H1 (cell line): ENCODE measurements around the gene THAP9. TPM values are rescaled to one million over a fixed set of nuclear protein-coding genes. Genes with fewer than 3 reads are reported as not detected.
"Not testable (repeated sequence)": the region's sequence is repeated elsewhere in the genome, so short reads cannot be mapped to it uniquely, and the experiment has no call there.

Experiments used
- CTCF ChIA-PET: fragments of 300-600 bp; sonication (Branson Sonifier 250); formaldehyde crosslinking; loops from one replicate; lab custom pipeline; 2021; ENCODE audit not compliant: partially characterized antibody; lab: Charles Lee
- POLR2A ChIA-PET: fragments of 300-600 bp; sonication (Branson Sonifier 250); formaldehyde crosslinking; loops from one replicate; lab custom pipeline; 2021; ENCODE audit warnings: inconsistent platforms; ENCODE audit not compliant: partially characterized antibody; lab: Charles Lee
- DNase-seq, 2 experiments: peaks; one replicate each; pipeline versions ENCODE4 v3.0.0 to v3.0.0-alpha.2; 2010 to 2022; ENCODE audit warnings: low spot score in 2 of 2, low read depth in 1 of 2, mixed read lengths in 1 of 2
- FAIRE-seq: peaks from 2 replicates; lab custom pipeline; 2011; peaks lifted over from hg19 to GRCh38; lab: Jason Lieb, UNC
- H2AFZ ChIP-seq: 2 replicates; pipeline ENCODE4 v1.8.1; 2012; ENCODE audit warnings: low read length, inconsistent platforms
- H2AK5ac ChIP-seq: 2 replicates; pipeline ENCODE4 v1.6.1; 2013; ENCODE audit warnings: low read depth, low read length
- H2BK120ac ChIP-seq: replicated peaks from 2 replicates; pipeline ENCODE3; 2013; ENCODE audit warnings: low read depth, low read length, inconsistent platforms
- H2BK12ac ChIP-seq: 2 replicates; pipeline ENCODE4 v1.6.1; 2013; ENCODE audit warnings: low read depth, low read length
- H2BK15ac ChIP-seq: 2 replicates; pipeline ENCODE4 v1.6.1; 2013; ENCODE audit warnings: low read length
- H2BK20ac ChIP-seq: 2 replicates; pipeline ENCODE4 v1.6.1; 2013; ENCODE audit warnings: low read length
- H2BK5ac ChIP-seq: 2 replicates; pipeline ENCODE4 v1.6.1; 2013; ENCODE audit warnings: low read depth, low read length
- H3K14ac ChIP-seq: 2 replicates; pipeline ENCODE4 v1.6.1; 2013; ENCODE audit warnings: inconsistent platforms; ENCODE audit not compliant: insufficient read length
- H3K18ac ChIP-seq: 2 replicates; pipeline ENCODE4 v1.6.1; 2013; ENCODE audit warnings: low read length; ENCODE audit errors: extremely low read depth
- H3K23ac ChIP-seq: 2 replicates; pipeline ENCODE4 v1.6.1; 2013; ENCODE audit warnings: inconsistent platforms; ENCODE audit not compliant: insufficient read length
- H3K23me2 ChIP-seq: 2 replicates; pipeline ENCODE4 v1.6.1; 2013; ENCODE audit warnings: low read depth, low read length
- H3K27ac ChIP-seq: 2 replicates; pipeline ENCODE4 v1.6.1; 2011; ENCODE audit warnings: low read depth, low read length, inconsistent platforms
- H3K27me3 ChIP-seq, 4 experiments: replicated peaks in 1 of 4; 1 replicate in 1 of 4; 2 replicates in 3 of 4; pipeline versions ENCODE4 v1.6.1 to v1.8.1; 2011 to 2013; ENCODE audit warnings: low read length in 3 of 4, mild to moderate bottlenecking in 3 of 4, inconsistent platforms in 2 of 4, mixed read lengths in 2 of 4, moderate library complexity in 1 of 4; ENCODE audit not compliant: control insufficient read depth in 3 of 4, insufficient read depth in 3 of 4; ENCODE audit errors: extremely low read depth in 1 of 4
- H3K36me3 ChIP-seq, 4 experiments: 2 replicates each; pipeline versions ENCODE4 v1.6.1 to v1.8.1; 2011 to 2013; ENCODE audit warnings: mild to moderate bottlenecking in 4 of 4, low read length in 3 of 4, moderate library complexity in 2 of 4, control low read depth in 1 of 4, inconsistent platforms in 1 of 4; ENCODE audit not compliant: insufficient read depth in 4 of 4, control insufficient read depth in 2 of 4
- H3K4ac ChIP-seq: replicated peaks from 2 replicates; pipeline ENCODE3; 2013; ENCODE audit warnings: low read length, low read depth, mixed read lengths, inconsistent platforms; ENCODE audit not compliant: insufficient read length
- H3K4me1 ChIP-seq, 4 experiments: replicated peaks in 1 of 4; 1 replicate in 1 of 4; 2 replicates in 3 of 4; pipeline versions ENCODE4 v1.6.1 to v1.8.1; 2011 to 2013; ENCODE audit warnings: low read length in 3 of 4, inconsistent platforms in 2 of 4, mixed read lengths in 1 of 4; ENCODE audit not compliant: insufficient read depth in 4 of 4, control insufficient read depth in 3 of 4
- H3K4me2 ChIP-seq, 2 experiments: 2 replicates each; pipeline versions ENCODE4 v1.6.1 to v1.8.1; 2011 to 2013; ENCODE audit warnings: low read depth in 2 of 2, low read length in 2 of 2, control low read depth in 1 of 2, inconsistent platforms in 1 of 2, mild to moderate bottlenecking in 1 of 2; ENCODE audit not compliant: insufficient read depth in 1 of 2
- H3K4me3 ChIP-seq, 4 experiments: fragments of 200-600, 300-600 bp in 1 of 4; sonication (generic), shearing (Covaris generic), sonication (Bioruptor Twin) in 1 of 4; 2 replicates each; pipeline versions ENCODE4 v1.5.1 to v1.8.1; 2011 to 2016; ENCODE audit warnings: low read length in 4 of 4, low read depth in 3 of 4, control low read depth in 2 of 4, inconsistent platforms in 2 of 4, mild to moderate bottlenecking in 2 of 4, mixed read lengths in 1 of 4, moderate library complexity in 1 of 4; ENCODE audit not compliant: insufficient read depth in 2 of 4; ENCODE audit errors: extremely low read depth in 1 of 4
- H3K56ac ChIP-seq: replicated peaks from 2 replicates; pipeline ENCODE3; 2013; ENCODE audit warnings: low read depth, mild to moderate bottlenecking, mixed read lengths, low read length, inconsistent platforms; ENCODE audit not compliant: insufficient read length
- H3K79me1 ChIP-seq: 2 replicates; pipeline ENCODE4 v1.6.1; 2013; ENCODE audit warnings: low read depth, low read length, control low read depth
- H3K79me2 ChIP-seq, 2 experiments: 2 replicates each; pipeline versions ENCODE4 v1.6.1 to v1.8.1; 2012 to 2013; ENCODE audit warnings: low read length in 2 of 2, mild to moderate bottlenecking in 2 of 2, inconsistent platforms in 1 of 2; ENCODE audit not compliant: insufficient read depth in 2 of 2, control insufficient read depth in 1 of 2
- H3K9ac ChIP-seq, 4 experiments: replicated peaks in 1 of 4; 1 replicate in 1 of 4; 2 replicates in 3 of 4; pipeline versions ENCODE4 v1.6.1 to v1.8.1; 2011 to 2013; ENCODE audit warnings: low read depth in 3 of 4, low read length in 3 of 4, control low read depth in 2 of 4, mild to moderate bottlenecking in 2 of 4, moderate library complexity in 2 of 4, inconsistent platforms in 1 of 4; ENCODE audit errors: extremely low read depth in 1 of 4
- H3K9me3 ChIP-seq, 2 experiments: 2 replicates each; pipeline versions ENCODE4 v1.6.1 to v1.8.1; 2012 to 2013; ENCODE audit warnings: mild to moderate bottlenecking in 2 of 2, moderate library complexity in 2 of 2, control low read depth in 1 of 2, inconsistent platforms in 1 of 2, low read depth in 1 of 2, low read length in 1 of 2, mixed read lengths in 1 of 2; ENCODE audit not compliant: insufficient read depth in 2 of 2
- H4K20me1 ChIP-seq, 2 experiments: replicated peaks in 1 of 2; 2 replicates each; pipeline versions ENCODE3 to v1.8.1; 2011 to 2013; ENCODE audit warnings: inconsistent platforms in 2 of 2, low read length in 2 of 2, mild to moderate bottlenecking in 1 of 2; ENCODE audit not compliant: insufficient read depth in 2 of 2, control insufficient read depth in 1 of 2
- H4K5ac ChIP-seq: 2 replicates; pipeline ENCODE4 v1.6.1; 2013; ENCODE audit warnings: low read length, low read depth, mixed read lengths, inconsistent platforms; ENCODE audit not compliant: insufficient read length
- H4K8ac ChIP-seq: 2 replicates; pipeline ENCODE4 v1.8.0; 2013; ENCODE audit warnings: mild to moderate bottlenecking, moderate library complexity, low read length, inconsistent platforms; ENCODE audit not compliant: insufficient read depth; ENCODE audit errors: extremely low read depth
- H4K91ac ChIP-seq: replicated peaks from 2 replicates; pipeline ENCODE3; 2013; ENCODE audit warnings: low read length, mixed read lengths, inconsistent platforms; ENCODE audit not compliant: insufficient read length
- WGBS, 2 experiments: shearing (Covaris generic) in 1 of 2; methylation state at CpG; one replicate each; pipeline versions ENCODE4 v1.1.6 to v1.1.7; 2013 to 2015; ENCODE audit warnings: low lambda C conversion rate in 2 of 2, mixed read lengths in 2 of 2, inconsistent platforms in 1 of 2, low coverage in 1 of 2, missing lambda C conversion rate in 1 of 2; ENCODE audit not compliant: insufficient replicate concordance in 2 of 2, insufficient coverage in 1 of 2, insufficient read length in 1 of 2; ENCODE audit errors: extremely low coverage in 1 of 2, missing lambda C conversion rate in 1 of 2; 5-methylcytosine and 5-hydroxymethylcytosine counted together
- polyA plus RNA-seq, 7 experiments: library from polyadenylated mRNA; depleted of rRNA in 3 of 7; stranded (reverse) in 5 of 7; unstranded in 2 of 7; fragments of >200 nt in 5 of 7; fragments of 200-250 nt in 2 of 7; gene quantifications; 1 replicate in 5 of 7; 2 replicates in 1 of 7; 4 replicates in 1 of 7; pipeline versions ENCODE4 v1.2.1 to v1.2.3, GENCODE V29; 2011 to 2013; ENCODE audit warnings: missing spikeins in 2 of 7, mixed read lengths in 2 of 7
- total RNA-seq: library from RNA; stranded (reverse); fragmentation: NEBNext Ultra II Directional; extraction: Animal tissue kit (Norgen Biotek cat#: 25700); gene quantifications from 2 replicates; pipeline ENCODE4 v1.2.1, GENCODE V29; 2021

Gene THAP9
- total and polyA plus RNA-seq, 2 of the 8 experiments (the other 6 are each of a cell fraction or from before 2014, with no cell fraction given) = 6.1 to 13.2 TPM

GRCh38 chr4:82866033-82866432 lies 34.5 kb upstream of the THAP9 start:
- H4K8ac ChIP-seq, H3K4me2 ChIP-seq, H3K4me1 ChIP-seq, H3K27ac ChIP-seq, H2AFZ ChIP-seq, H3K9ac ChIP-seq, H3K4me3 ChIP-seq, H3K27me3 ChIP-seq, H3K23ac ChIP-seq, H2BK15ac ChIP-seq, POLR2A ChIA-PET, H3K56ac ChIP-seq, H3K18ac ChIP-seq, FAIRE-seq, H3K14ac ChIP-seq, H2BK20ac ChIP-seq, H4K5ac ChIP-seq, H3K4ac ChIP-seq, H2BK5ac ChIP-seq, H3K23me2 ChIP-seq, H3K9me3 ChIP-seq, H3K79me2 ChIP-seq, H4K20me1 ChIP-seq, H3K79me1 ChIP-seq, H2AK5ac ChIP-seq, H2BK12ac ChIP-seq, DNase-seq, H2BK120ac ChIP-seq, H4K91ac ChIP-seq: not testable (repeated sequence)
- peaks cover 8 to 74% (median 44%) of the 10 kb centered on the region in 4 experiments for H3K36me3 ChIP-seq
- 95% methylated on average over 5 of the region's 6 CpGs; no CpG with 5 or more reads in 1 of the 2 experiments for WGBS, 2 experiments
- CTCF ChIA-PET = interaction anchor here (1.2 to 3.0 kb wide), 2 partner anchors 14 to 24 kb away, joined by 7 to 14 read pairs; no protein-coding TSS in a partner anchor
